Uterus (tissue), 4 donors: ENCODE results near the gene TNFRSF21. TPM values are rescaled to one million over a fixed set of nuclear protein-coding genes. Genes with fewer than 3 reads are reported as not detected.

Experiments
- DNase-seq, 2 donors: peaks; one replicate each; pipeline ENCODE4 v3.0.0-alpha.2; 2019 to 2020
- H3K27ac ChIP-seq, 2 donors: fragments of 200-600 bp; sonication (generic); 1 replicate in 1 of 2; 2 replicates in 1 of 2; pipeline ENCODE4 v1.5.1; 2016 to 2018
- H3K27me3 ChIP-seq, 2 donors: fragments of 200-600 bp; sonication (generic); one replicate each; pipeline ENCODE4 v1.5.1; 2018 to 2019; ENCODE audit warnings: control low read depth in 1 of 2
- H3K36me3 ChIP-seq, 2 donors: fragments of 200-600 bp; sonication (generic); one replicate each; pipeline ENCODE4 v1.5.1; 2019; ENCODE audit warnings: control low read depth in 1 of 2
- H3K4me1 ChIP-seq, 2 donors: fragments of 200-600 bp; sonication (generic); one replicate each; pipeline ENCODE4 v1.5.1; 2018 to 2019; ENCODE audit warnings: control low read depth in 1 of 2
- H3K4me3 ChIP-seq, 2 donors: fragments of 200-600 bp; sonication (generic); 1 replicate in 1 of 2; 2 replicates in 1 of 2; pipeline ENCODE4 v1.5.1; 2018 to 2019; ENCODE audit warnings: mild to moderate bottlenecking in 1 of 2
- H3K9me3 ChIP-seq, 2 donors: fragments of 200-600 bp; sonication (generic); one replicate each; pipeline ENCODE4 v1.5.1; 2019; ENCODE audit warnings: control low read depth in 1 of 2
- CTCF ChIP-seq, 4 experiments: fragments of 200-600 bp in 2 of 4; fragments of 450-650 bp in 2 of 4; sonication (generic) in 2 of 4; IDR thresholded peaks; one replicate each; pipeline ENCODE4 v1.5.1; 2016 to 2019; ENCODE audit warnings: antibody characterized with exemption in 4 of 4, mild to moderate bottlenecking in 2 of 4, moderate library complexity in 1 of 4
- POLR2A ChIP-seq, 2 donors: fragments of 450-650 bp; IDR thresholded peaks; one replicate each; pipeline ENCODE4 v1.6.1; 2016; ENCODE audit warnings: antibody characterized with exemption in 2 of 2, mild to moderate bottlenecking in 1 of 2, moderate library complexity in 1 of 2
- intact Hi-C: fragments of 100-400 bp; cut with DNase I; formaldehyde crosslinking; loops from one replicate; pipeline ENCODE4 v1.15.1; 2023; ENCODE audit warnings: low total_unique reads
- total RNA-seq, 4 donors: library from RNA; depleted of rRNA in 3 of 4; stranded (reverse); fragments of >200 nt in 3 of 4; gene quantifications; one replicate each; pipeline versions ENCODE4 v1.1.0 to v1.2.4, GENCODE V29; 2014 to 2023
- donor health status: DM: yes; HTN: yes; CAD: no.

Gene TNFRSF21
- total RNA-seq, 4 donors from 2014 or later: 1.0 to 33.1 (median 13.2) TPM

GRCh38 chr6:47256361-47256760 lies 53.3 kb downstream of the TNFRSF21 start:
- H3K4me3 ChIP-seq: no peak overlapping the region
- H3K36me3 ChIP-seq: no peaks in the 10 kb centered on the region
- no peak for DNase-seq
- intact Hi-C loops: no loop called here
- no peaks in the 10 kb centered on the region for H3K27me3 ChIP-seq
- no peaks in the 10 kb centered on the region for H3K9me3 ChIP-seq
- H3K4me1 ChIP-seq: no peaks in the 10 kb centered on the region
- TF ChIP-seq POLR2A (IDR thresholded peaks at IDR 0.05) (no peak), CTCF (IDR thresholded peaks at IDR 0.05) (no peak)
- no peak overlapping the region for H3K27ac ChIP-seq

GRCh38 chr6:47254906-47255305 lies 54.8 kb downstream of the TNFRSF21 start:
- no peaks in the 10 kb centered on the region for H3K4me1 ChIP-seq
- H3K27me3 ChIP-seq: no peaks in the 10 kb centered on the region
- no peaks in the 10 kb centered on the region for H3K36me3 ChIP-seq
- H3K4me3 ChIP-seq: no peak overlapping the region
- intact Hi-C loops: no loop called here
- TF ChIP-seq CTCF (IDR thresholded peaks at IDR 0.05): no peak
- TF ChIP-seq POLR2A (IDR thresholded peaks at IDR 0.05): no peak
- DNase-seq: no peak
- no peak overlapping the region for H3K27ac ChIP-seq
- H3K9me3 ChIP-seq: no peaks in the 10 kb centered on the region

- H3K4me3 ChIP-seq: no peak overlapping the region
- no peak for DNase-seq
- no peaks in the 10 kb centered on the region for H3K36me3 ChIP-seq
- no peaks in the 10 kb centered on the region for H3K4me1 ChIP-seq
- H3K27ac ChIP-seq: no peak overlapping the region
- H3K9me3 ChIP-seq: no peaks in the 10 kb centered on the region
- intact Hi-C loops: no loop called here
- TF ChIP-seq POLR2A (IDR thresholded peaks at IDR 0.05) (no peak), CTCF (IDR thresholded peaks at IDR 0.05) (no peak)
- H3K27me3 ChIP-seq: no peaks in the 10 kb centered on the region
Measured at GRCh38 chr6:47254051-47254450, 55.7 kb downstream of the TNFRSF21 start.

GRCh38 chr6:47253136-47253535 lies 56.6 kb downstream of the TNFRSF21 start:
- no peaks in the 10 kb centered on the region for H3K4me1 ChIP-seq
- intact Hi-C loops: no loop called here
- H3K27ac ChIP-seq: no peak overlapping the region
- no peak overlapping the region for H3K4me3 ChIP-seq
- no peaks in the 10 kb centered on the region for H3K36me3 ChIP-seq
- DNase-seq: no peak
- TF ChIP-seq CTCF (IDR thresholded peaks at IDR 0.05): no peak
- TF ChIP-seq POLR2A (IDR thresholded peaks at IDR 0.05): no peak
- H3K27me3 ChIP-seq: no peaks in the 10 kb centered on the region
- H3K9me3 ChIP-seq: no peaks in the 10 kb centered on the region

- Histone ChIP-seq H3K27ac (no peak overlapping the region), H3K4me3 (no peak overlapping the region), H3K4me1 (no peaks in the 10 kb centered on the region), H3K36me3 (no peaks in the 10 kb centered on the region), H3K27me3 (no peaks in the 10 kb centered on the region), H3K9me3 (no peaks in the 10 kb centered on the region)
- intact Hi-C loops: no loop called here
- no peak for DNase-seq
- no peak for TF ChIP-seq POLR2A (IDR thresholded peaks at IDR 0.05)
- no peak for TF ChIP-seq CTCF (IDR thresholded peaks at IDR 0.05)
Measured at GRCh38 chr6:47252633-47253032, 57.1 kb downstream of the TNFRSF21 start.
